ENCODE measurements around the gene EYA2.
A peak's percentile ranks its signal among the peaks of the same experiment; 100 is the strongest.
"Not testable (repeated sequence)": the region's sequence is repeated elsewhere in the genome, so short reads cannot be mapped to it uniquely, and the experiment has no call there.

Gene EYA2, protein sequence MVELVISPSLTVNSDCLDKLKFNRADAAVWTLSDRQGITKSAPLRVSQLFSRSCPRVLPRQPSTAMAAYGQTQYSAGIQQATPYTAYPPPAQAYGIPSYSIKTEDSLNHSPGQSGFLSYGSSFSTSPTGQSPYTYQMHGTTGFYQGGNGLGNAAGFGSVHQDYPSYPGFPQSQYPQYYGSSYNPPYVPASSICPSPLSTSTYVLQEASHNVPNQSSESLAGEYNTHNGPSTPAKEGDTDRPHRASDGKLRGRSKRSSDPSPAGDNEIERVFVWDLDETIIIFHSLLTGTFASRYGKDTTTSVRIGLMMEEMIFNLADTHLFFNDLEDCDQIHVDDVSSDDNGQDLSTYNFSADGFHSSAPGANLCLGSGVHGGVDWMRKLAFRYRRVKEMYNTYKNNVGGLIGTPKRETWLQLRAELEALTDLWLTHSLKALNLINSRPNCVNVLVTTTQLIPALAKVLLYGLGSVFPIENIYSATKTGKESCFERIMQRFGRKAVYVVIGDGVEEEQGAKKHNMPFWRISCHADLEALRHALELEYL

DNA sequence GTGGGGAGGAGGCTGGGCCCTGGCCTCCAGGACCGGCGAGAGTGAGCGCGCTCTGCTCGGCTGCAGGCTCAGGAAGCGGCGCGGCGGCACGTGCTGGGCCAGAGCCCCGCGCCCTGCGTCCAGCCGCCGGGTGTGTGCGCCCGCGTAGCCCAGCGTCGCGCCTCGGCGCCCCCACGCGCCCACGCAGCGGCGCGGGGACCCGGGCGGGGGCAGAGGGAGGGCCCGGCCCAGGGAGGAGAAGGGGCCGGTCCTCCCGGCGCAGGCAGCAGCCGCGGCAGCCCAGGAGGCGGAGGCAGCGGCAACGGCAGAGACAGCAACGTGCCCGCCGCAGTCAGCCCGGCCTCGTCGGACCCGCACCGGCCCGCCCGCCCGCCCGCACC, at the start of gene EYA2:
Gene EYA2 (plus strand): TSS at position 265 of the 380 bp plus-strand sequence. CDS start 95,168 bp downstream, outside the sequence.
- no peak for DNase-seq

DNA sequence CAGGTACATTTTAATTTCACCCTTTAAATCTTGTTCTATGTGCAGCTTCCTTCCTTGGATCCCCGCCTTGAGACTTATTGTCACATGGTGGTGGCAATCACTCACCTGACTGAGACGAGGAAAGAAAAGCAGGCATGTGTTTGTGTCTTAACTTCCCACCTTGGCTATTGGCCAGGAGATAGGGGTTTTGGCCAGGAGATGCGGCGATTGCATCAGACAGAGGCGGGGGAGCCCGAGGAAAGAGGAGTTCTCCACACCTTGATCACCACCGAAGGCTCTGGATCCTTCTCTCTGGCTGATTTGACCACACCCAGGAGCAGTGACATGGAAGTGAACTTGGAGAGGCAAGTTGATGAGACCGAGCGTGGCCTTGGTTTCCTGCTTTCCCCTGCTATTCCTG, 49.7 kb upstream of the EYA2 start:
- DNase-seq, result no peak

DNA sequence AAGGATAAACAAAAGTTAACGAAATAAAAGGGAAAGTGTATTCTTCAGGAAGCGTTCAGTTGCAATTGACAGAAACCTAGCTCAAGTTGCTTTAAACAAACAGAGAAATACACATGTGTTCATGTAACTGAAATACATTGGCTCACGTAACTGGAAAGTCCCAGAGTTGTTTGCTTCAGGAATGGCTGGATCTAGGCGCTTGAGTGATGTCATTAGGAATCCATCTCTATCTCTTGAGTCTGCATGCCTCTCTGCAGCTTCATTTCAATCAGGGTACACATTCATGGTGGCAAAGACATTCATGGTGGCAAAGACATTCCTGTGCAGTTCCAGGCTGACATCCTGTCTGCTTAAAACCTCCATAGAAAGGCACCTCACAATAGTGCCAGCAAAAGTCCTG, 45.4 kb upstream of the EYA2 start:
- no peak for DNase-seq

DNA sequence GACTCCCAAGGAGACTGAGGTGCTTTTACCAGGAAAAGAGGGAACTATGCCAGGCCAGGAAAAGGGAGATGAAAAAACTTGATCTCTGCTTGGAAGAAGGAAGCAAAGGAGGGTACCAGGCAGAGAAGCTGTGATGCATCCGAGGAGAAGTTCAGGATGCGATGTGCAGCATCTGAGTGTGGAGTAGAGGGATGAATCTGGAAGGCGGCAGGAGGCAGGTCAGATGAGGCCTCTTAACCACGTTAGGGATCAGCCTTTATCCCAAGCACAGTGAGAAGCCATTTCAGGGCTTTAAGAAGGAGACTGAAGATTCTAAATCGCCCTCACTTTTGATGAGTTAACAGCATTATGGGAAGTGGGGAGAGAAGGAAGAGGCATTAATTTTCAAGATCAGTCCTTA, 44.9 kb upstream of the EYA2 start:
- no peak for DNase-seq

DNA sequence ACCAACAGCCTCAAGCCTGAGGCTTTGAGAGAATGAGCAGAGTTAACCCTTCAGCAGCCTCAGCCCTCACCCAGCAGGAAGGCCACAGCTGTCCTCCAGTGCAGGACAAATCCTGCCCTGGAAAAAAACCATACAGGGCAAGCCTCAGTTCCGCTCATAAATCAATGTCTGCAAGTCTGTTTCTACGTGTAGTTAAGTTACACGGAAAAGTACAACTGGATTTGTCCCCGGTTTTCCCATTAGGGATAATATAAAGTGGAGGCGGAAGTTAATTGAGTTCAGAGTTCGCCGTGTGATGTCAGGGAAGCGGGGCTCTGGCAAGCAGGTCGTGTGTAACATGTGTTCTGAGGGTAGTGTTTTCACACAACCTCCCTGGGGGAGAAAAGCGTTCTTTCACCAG, 44.2 kb upstream of the EYA2 start:
- no peak for DNase-seq

DNA sequence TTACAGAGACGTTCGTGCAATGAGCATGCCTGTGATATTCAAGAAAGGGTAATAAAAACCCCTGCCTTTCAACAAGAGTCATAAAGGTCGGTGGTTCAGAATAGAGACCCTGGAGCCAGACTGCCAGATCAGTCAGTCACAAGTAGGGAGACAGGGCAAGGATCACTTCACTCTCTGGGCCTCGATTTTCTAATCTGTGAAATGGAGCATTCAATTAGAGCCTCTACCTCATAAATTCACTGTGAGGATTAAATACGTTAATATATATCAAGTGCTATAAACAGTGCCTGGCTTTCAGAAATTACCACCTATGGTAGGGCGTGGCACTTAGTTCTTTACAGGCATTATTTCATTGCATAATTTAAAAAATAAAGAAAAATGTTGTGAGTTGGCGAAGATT, 43.7 kb upstream of the EYA2 start:
- no peak for DNase-seq

DNA sequence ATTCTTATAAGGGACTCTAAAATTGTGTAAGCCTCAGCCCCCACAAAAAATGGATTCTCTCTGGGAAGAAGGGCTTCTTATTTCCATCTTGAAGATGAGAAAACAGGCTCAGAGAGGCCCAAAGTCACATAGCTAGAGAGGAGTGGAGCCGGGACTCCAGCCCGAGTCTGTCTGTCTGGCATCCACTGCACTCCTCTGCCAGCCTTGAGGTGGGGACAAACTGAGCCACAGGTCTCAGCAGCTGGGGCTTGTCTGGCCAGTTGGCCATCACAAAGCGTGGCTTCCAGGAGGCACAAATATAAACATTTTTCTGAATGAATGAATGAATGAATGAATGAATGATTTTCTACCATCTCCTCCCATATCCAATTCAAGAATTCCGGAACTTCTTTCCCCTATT, 42.9 kb upstream of the EYA2 start:
- no peak for DNase-seq

DNA sequence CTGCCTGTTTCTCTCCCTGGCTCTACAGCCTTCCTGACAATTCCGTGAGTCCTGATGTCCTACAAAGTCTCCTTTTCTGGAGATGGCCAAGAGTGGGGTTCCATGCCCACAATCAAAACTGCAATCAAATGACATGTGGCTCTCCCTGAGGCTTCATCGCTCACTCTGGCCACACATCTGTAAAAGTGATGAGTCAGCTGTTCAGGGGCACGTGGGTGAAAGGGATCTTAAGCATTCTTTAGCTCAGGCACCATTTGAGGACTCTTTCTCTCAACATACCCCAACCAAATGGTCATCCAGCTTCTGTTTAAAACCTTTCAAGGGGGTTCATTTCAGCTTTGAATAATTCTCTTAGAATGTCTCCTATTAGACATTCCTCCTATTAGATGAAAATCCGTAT, 42.3 kb upstream of the EYA2 start:
- no peak for DNase-seq

DNA sequence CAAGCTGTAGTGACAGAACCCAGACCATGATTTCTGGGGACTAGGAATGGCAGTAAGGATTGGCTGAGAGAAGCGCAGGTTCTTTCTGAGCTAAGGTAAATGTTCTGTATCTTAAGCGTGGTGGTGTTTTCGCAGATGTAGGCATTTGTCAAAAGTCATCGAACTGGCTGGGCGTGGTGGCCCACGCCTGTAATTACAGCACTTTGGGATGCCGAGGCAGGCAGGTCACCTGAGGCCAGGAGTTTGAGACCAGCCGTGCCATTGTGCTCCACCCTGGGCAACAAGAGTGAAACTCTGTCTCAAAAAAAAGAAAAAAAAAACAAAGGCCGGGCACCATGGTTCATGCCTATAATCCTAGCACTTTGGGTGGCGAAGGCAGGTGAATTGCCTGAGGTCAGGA, 40.7 kb upstream of the EYA2 start:
- DNase-seq, result no peak

DNA sequence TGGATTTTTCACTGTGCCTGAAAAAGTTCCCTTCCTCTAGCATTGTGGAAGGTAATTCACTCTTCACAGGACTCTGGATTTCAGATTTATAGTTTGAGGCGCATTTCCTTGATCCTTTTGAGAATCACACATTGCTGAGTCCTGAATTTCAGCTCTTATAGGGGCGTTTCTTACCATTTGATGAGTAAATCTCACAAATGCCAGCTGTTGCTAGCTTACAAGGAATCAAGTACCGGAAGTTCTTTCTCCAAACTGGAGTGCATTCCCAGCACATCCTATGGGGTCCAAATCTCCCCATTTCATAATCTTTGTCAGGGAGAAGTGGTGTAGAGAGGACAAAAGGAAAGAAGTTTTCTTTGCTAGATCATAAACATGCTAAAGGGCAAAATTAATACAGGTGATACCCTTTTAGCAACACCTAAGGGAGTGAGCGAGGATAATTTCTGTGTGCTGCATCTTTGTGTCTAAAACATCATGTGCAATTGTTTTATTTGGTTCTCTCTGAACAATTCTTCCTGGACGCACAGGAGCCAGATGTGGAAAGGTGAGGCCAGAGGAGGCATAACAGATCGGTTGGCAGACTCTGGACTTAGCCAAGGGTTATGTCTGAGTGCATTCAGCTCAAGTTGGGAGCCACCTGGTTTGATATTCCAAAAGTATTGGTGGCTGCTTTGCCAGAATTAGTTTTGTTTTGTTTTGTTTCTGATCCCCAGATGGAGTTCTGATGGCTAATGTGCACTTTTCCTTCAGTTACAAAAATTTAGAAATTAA, 37.4 kb upstream of the EYA2 start:
- no peak for DNase-seq

DNA sequence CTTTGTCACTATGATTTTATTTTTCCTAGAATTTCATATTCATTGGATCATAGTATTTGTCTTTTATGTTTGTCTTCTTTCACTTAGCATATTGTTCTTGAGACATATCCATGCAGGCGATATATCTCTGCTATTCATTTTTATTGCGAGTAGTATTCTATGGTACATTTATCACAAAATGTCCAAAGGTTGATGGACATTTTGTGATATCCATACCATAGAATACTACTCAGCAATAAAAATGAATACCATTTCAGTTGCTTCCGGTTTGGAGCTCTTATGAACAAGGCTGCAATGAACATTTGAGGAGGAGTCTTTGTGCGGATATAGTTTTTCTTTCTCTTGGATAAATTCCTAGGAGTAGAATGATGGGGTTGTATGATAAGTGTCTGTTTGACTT, 28.8 kb upstream of the EYA2 start:
- DNase-seq, result no peak

DNA sequence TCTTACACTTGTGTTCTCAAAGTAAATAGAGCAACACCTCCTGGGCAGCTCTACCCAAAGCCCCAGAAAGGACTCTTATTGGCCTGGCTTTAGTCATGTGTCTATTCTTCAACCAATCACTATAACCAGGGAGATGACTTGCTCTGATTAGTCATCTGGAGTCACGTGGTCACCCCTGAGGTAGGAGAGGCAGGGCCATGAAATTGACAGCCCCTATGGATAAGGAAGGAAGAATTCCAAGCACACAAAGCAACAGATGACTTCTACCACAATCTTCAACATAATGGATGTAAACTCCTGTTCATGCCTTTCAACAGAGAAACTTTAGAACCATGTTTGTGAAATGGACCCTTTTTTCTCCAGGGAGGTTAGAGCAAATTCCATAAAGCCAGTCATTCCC, 24.6 kb upstream of the EYA2 start:
- no peak for DNase-seq

DNA sequence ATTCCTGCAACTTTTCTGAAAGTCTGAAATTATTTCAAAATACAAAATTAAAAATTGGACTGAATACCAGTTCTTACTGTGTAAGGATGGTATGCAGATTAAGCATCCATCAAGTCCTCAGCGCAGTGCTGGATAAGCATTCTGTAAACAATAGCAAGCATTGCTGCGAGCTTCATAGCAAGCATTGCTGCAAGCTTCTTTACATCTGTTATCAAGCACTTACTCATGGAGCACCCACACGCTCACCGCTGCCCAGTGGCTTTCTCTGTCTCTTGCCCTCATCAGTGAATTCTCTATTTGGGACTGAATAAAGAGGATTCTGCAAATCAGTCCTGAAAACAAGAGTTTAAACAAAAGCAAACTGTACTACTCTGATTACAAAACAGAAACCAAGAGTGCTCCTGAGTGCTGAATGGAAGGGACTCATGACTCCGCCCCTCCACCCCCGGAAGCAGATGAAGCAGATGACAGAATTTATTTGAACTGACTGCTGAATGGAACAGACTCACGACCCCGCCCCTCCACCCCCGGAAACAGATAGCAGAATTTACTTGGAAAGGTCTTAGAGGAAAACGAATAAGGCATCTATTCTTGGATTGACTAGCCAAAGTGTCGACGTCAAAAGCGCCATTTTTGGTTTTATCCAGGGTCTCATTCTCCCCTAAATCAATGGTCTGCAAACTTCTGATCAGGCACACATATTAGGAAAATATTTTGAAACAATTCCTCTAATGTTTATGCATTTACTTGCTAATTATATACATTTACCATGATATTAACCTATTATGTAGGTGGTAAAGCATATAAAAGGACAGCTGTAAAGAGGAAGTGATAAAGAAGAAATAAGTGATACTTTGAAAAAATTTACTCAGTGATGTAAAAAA, 22.1 kb upstream of the EYA2 start:
- no peak for DNase-seq

DNA sequence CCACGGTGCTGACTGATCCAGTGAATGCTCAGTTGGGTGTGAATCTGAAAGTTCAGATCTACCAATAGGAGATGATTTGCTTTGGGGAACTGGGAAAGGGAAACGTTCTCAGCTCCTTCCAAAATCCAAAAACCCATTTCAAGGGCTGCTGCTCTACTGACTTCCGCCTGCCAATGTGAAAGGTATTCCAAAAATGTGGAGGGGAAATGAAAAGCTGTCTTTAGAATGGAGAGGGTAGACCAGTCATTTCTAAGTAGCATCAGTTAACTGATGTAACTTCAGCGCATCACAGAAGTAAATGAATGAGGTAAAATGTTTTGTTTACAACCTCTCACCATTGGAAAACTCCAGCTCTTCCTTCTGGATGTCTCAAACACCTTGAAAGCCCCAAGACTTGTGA, 19.6 kb upstream of the EYA2 start:
- no peak for DNase-seq

DNA sequence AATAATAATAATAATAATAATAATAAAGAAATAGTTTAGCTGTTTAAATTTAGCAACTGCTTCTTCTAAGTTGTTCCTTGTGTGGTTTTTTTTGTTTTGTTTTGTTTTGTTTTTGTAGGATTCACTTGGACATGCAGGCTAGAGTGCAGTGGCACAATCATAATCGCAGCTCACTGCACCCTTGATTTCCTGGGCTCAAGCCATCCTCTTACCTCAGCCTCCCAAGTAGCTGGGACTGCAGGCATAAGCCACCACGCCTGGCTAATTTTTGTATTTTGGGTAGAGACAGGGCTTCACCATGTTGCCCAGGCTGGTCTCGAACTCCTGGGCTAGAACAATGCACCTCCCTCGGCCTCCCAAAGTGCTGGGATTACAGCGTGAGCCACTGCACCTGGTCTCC, 15.3 kb upstream of the EYA2 start:
- no peak for DNase-seq

DNA sequence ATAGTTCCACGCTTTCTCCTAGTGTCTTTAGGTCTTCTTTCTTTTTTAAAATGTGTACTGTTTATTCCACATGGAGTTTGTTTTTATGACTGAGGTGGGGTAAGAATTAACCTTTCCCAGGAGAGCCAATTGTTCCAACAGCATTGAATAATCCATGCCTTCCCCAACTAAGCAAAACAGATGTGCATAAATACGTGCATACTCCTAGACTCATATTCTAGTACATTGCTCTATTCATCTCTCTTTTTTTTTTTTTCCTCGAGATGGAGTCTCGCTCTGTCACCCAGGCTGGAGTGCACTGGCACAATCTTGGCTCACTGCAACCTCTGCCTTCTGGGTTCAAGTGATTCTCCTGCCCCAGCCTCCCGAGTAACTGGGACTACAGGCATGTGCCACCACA, 14.7 kb upstream of the EYA2 start:
- not testable (repeated sequence) for DNase-seq

DNA sequence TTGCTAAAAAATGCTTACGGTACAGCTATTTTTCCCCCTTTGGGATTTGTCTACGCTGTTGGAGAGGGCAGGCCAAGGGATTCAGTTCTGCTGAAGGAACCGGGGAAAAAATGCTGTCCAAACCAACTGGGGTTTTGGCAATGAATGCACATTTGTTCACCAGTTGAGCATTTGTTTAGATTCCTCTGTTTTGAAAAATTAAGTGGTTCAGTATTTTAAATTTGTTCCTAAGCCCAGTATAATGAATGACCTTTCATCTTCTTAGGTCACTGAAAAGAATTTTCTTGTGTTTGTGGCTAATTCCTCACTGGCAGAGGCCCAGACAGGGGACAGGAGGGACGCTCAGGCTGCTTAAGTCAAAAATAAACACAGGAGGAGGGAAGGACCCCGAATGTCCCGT, 10.8 kb upstream of the EYA2 start:
- no peak for DNase-seq

DNA sequence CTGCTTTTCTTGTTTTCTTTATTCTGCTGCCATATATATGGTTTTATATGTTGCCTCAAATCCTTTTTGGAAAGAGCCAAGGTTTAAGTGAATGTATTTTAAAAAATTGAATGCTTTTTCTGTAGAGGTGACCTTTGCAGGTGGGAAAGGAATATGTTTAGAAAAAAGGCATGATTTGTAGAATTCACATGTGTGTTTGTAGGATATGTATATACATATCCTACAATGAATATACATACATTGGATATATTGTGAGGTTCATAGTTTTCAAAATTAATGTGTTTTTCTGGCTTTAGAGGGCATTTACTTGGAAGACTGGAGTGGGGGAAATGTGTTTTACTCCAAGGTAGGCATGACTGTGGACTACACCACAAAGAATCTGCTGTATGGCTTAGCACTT, 4.0 kb upstream of the EYA2 start:
- no peak for DNase-seq

DNA sequence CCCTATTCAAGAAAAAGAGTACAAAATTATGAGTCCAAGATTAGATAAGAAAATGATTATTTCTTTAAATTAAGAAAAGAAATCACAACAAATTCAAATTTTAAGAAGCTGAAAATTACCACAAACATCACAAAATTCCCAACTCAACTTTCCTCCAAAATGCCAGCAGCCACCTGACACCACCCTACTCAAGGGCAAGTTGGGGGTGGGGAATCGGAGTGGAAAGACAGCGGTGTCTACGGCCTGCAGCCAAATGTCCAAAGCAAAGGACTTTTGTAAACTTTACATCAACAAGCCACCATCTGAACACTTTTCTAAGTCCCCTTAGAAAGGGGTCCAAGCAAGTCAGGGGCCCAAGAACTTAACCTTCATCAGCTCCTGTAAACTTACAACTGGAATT, 1.6 kb upstream of the EYA2 start:
- no peak for DNase-seq

DNA sequence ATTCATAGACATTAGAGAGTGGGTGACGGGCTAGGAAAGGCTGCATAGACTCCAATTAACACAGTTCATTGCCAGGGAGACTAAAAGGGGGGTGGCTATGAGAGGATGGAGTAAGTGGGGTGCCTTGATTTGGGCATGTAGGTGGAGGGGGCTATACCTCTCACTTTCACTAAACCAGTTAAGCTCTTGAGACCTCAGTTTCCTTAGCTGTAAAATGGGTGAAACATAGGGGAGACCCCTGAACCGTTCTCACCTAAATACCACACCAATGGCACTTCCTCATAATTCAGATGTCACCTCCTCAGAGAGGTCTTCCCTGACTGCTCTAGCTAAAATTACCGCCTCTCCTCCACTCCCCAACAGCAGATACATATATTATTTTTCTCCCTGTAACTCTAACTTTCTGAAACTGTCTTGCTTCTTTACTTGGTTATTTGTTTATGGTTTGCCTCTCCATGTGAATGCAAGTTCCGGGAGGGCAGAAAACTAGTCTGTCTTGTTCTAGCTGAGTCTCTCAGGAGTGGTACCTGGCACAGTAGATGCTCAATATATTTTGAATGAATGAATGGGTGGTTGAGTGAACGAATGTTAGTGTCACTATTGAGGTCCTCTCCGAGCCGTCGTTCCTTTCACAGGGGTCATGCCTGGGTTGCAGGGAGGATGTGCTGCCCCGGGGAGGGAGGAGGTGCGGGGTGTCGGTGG, 615 bp upstream of the EYA2 start:
- no peak for DNase-seq

DNA sequence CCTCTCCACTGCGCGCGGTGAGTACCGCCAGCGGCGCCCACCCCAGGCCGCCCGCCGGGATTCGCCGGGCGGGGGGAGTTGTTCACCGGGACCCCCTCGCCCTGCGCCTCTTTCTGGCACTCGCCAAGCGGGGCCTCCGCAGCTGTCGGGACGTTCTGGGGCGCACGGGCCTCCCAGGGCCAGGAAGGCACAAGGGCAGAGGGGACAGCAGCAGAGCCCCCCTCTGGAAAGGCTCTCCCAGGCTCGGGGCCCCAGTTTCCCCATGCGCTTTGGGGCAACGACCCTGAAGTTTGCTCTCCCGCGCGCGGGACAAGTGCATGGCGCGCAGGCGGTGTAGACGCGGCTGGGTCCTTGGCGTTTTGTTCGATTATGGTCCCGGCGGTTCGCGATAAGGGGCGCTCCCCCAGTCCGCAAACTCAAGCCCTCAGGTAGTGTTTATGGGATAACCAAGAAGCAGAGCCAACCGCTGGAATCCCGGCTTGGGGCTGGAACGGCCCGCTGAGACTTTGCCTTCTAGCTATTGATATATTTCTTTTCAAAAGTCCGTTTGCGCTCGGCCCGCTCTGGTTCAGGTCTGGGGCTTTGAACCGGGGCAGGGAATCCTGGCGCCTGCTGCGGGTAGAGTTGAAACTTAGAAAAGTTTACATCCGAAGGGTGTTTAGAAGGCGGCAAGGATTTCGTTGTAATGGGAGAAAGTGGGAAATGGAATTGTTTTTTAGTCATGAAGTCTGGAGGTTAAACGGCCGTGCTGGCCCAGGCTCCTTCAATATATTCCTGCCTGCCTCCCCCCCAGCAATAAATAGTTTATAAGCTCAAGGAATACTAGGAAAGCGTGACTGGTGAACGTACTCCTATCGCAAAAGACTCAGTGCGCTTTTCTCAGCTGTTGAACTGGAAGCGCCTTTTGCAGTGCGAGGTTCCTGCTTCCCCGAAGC, 595 bp downstream of the EYA2 start:
- peak in 1 of 2 experiments; percentile 32 for DNase-seq

DNA sequence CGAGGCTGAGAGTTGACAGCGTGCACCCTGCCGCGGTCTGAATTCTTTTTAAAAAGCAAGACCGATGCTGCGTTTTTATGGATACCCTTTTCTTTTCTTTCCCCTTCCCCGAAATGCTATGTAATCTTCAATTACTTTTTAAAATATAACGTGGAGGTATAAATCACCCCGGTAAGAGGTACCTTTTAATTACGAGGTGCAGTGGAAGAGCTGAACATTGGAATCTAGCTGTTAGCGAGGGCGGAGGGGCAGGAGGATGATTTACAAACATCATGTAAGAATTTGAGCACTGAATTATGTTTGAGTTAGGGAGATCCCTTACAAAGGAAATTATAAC, 1.2 kb downstream of the EYA2 start:
- DNase-seq, result no peak

All from NCI-H1930 (cell line).